HFF-Myc (cell line): ENCODE results near the gene FANCC.

Experiments
- DNase-seq: peaks from one replicate; pipeline ENCODE4 v3.0.0-alpha.2; 2011; ENCODE audit warnings: low read depth; ENCODE audit errors: extremely low read depth
- H3K4me3 ChIP-seq: replicated peaks from 2 replicates; pipeline ENCODE4 v1.5.1; 2011; ENCODE audit warnings: low read depth, mild to moderate bottlenecking, control low read depth, low read length
- TF ChIP-seq, protein P1 (sequence below): IDR thresholded peaks from 2 replicates; pipeline ENCODE4 v1.5.1; 2012; ENCODE audit warnings: mild to moderate bottlenecking, low read depth, low read length, control low read depth; ENCODE audit errors: missing control alignments

Gene FANCC

DNA sequence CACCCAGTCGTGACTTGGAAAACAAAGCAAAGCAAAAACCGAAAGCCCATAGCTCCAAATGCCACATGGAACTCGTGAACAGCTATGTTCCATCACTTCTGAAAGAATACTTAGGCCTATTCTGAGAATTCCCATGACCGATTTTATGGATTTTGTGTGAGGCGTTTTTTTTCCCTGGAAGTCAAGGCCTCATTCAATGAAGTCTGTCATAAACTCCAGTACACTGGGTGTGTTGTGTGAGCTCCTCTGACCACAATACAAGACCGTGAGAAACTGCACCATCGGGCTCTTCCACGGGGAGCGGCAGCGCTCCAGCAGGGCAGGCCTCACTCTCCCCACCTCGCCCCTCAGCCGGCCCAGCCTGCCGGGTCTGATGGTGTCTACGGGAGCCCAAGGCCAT, 209.5 kb downstream of the FANCC start:
- TF ChIP-seq, protein P1, sequence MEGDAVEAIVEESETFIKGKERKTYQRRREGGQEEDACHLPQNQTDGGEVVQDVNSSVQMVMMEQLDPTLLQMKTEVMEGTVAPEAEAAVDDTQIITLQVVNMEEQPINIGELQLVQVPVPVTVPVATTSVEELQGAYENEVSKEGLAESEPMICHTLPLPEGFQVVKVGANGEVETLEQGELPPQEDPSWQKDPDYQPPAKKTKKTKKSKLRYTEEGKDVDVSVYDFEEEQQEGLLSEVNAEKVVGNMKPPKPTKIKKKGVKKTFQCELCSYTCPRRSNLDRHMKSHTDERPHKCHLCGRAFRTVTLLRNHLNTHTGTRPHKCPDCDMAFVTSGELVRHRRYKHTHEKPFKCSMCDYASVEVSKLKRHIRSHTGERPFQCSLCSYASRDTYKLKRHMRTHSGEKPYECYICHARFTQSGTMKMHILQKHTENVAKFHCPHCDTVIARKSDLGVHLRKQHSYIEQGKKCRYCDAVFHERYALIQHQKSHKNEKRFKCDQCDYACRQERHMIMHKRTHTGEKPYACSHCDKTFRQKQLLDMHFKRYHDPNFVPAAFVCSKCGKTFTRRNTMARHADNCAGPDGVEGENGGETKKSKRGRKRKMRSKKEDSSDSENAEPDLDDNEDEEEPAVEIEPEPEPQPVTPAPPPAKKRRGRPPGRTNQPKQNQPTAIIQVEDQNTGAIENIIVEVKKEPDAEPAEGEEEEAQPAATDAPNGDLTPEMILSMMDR, result no peak
- no peak for DNase-seq
- no peak overlapping the region for H3K4me3 ChIP-seq

DNA sequence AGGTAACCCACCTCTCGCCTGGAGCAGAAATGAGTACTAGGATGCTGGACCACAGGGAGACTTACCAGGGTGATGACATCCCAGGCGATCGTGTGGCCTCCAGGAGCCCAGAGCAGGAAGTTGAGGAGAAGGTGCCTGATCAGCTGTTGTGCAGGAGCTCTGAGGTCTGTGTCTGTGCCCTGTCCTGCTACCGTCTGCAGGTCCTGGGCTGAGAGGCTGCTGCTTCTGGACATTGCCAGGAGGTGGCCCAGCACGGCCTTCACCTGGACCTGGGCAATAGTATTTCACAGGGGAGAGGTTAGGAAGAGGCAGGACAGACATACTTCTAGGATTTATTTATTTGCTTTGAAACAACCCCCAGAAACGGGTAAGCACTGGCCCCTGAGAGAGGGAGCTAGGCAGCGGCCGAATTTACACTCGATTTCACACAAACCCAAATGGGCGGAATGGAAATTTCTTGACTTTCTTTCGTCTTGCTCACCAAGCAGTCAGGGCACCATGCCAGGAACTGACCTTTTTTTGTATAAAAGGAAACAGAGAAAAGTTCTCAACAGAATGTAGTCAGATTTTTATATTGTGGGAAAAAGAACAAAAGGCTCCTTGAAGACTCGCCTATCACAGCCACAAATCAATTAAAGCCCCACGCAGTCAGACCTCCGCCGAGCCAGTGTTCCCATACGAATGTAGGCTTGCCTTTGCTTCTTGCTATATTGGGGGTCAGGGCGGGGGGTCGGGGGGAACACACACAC, 210.3 kb downstream of the FANCC start:
- no peak overlapping the region for H3K4me3 ChIP-seq
- TF ChIP-seq, protein P1, result no peak
- no peak for DNase-seq

DNA sequence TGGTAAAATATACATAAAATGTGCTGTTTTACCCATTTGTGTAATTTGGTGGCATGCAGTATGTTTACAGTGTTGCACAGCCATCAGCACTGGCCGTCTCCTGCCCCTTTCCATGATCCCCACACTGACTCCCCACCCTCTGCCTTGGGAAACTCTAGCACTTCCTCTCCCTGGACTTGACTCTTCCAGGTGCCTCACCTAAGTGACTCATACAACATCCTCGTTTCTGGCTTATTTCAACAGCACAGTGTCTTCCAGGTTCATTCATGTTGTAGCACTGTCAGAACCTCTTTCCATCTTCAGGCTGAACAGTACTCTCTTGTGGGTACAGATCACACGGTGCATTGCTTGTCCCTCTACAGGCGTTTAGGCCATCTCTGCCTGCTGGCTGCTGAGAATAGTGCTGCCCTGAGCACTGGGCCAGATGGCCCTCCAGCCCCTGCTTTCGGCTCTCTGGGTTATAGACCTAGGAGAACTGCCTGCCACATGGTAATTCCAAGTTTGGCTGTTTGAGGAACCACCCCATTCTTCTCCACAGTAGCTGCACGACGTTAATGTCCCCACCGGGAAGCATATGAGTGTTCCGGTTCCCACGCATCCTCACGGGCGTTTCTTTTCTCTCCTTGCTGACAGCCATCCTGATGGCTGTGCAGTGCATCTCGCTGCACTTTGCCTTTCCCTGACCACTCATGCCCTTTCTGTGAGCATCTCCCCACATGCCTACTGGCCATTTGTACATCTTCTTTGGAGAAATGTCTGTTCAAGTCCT, 211.8 kb downstream of the FANCC start:
- H3K4me3 ChIP-seq, result no peak overlapping the region
- TF ChIP-seq, protein P1, result no peak
- DNase-seq, result no peak

DNA sequence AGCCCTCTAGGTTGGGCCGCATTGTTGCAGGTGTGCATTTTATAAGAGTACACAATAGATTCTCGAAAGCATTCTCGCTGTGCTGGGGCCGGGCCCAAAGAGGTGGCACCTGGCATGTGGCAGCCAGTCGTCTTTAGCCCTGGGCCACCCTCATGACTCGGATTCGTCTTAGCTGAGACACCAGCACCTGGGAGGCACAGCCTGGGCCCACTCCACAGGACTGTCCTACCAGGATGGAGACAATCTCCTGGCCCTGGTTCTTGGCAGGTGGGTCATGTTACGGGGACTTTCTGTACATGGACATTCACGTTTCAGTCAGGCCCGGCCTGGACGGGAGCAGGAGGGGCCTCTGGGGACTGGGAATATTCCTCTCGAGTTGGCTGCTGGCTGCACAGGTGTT, 212.5 kb downstream of the FANCC start:
- no peak for DNase-seq
- no peak overlapping the region for H3K4me3 ChIP-seq
- TF ChIP-seq, protein P1, result no peak

DNA sequence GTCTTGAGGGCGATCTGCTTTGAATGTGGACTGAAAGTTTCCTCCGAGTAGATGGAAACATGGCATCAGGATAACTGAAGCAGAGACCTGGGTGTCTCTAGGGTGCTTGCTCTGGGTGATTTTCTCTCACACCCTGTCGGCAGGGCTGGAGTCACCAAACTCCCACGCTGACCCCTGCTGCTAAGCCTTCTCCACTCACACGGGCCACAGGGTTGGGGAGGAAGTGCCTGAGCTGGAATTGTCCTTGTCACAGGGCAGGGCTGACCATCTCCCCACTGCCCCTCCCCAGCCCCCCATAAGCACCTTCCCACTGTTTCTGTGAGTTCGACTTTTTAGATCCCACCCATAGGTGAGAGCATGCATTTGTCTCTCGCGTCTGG, 212.9 kb downstream of the FANCC start:
- H3K4me3 ChIP-seq, result no peak overlapping the region
- TF ChIP-seq, protein P1, result no peak
- no peak for DNase-seq

DNA sequence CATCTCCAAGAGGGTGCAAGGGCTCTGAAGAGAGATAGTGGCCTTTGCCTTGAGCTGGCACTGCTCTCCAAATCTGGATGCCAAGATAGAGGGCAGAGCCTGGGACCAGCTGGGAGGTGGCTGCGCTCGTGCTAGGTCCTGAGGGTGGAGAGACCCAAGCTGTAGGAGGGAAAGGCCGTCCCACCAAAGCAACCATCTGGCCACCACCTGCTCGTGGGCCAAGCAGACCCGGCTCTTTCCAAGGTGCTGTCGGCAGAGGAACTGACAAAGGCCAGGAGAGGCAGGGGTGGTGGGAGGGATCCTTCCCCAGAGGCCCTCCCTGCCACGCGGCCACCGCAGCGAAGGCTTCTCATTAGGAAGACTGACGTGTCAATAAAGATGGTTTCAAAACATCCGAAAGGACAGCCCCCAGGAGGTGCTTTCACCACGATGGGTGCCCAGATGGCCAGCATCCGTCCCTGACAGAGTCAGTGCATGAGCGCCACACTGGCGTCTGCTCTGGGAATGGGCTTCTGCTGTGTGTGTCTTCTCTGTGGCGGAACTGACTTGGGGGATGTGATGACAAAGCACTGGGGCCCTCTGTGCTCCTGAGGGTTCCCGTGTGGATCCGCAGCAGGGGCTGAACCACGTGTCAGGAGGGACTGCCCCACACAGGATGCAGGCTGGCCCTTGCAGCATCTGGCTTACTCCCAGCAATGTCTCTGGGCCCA, 213.5 kb downstream of the FANCC start:
- peak; percentile 71 for DNase-seq
- TF ChIP-seq, protein P1, result no peak
- H3K4me3 ChIP-seq, result no peak overlapping the region
